NCI-H1105 treated with DMSO at 0.1 percent for 48 hours (cell line): ENCODE measurements around the gene ANKRD18A.
"Not testable (repeated sequence)": the region's sequence is repeated elsewhere in the genome, so short reads cannot be mapped to it uniquely, and the experiment has no call there.

Experiments
- DNase-seq: peaks from one replicate; lab custom pipeline; 2025; lab: John Stamatoyannopoulos, UW

ANKRD18A gene

GRCh38 chr9:38626006-38626405 lies 5.6 kb upstream of the ANKRD18A start:
- DNase-seq = no peak

- no peak for DNase-seq
These were observed 2.6 kb upstream of the ANKRD18A start for GRCh38 chr9:38622951-38623350.

GRCh38 chr9:38622288-38622674 lies 1.9 kb upstream of the ANKRD18A start:
- DNase-seq = peak; percentile 41

GRCh38 chr9:38621434-38622287 lies 1.3 kb upstream of the ANKRD18A start:
- peak; percentile 35 for DNase-seq

- peak; percentile 16 for DNase-seq
These were observed 594 bp downstream of the ANKRD18A start for GRCh38 chr9:38619556-38620447.

GRCh38 chr9:38598029-38598745 lies 22.2 kb downstream of the ANKRD18A start:
- not testable (repeated sequence) for DNase-seq

- not testable (repeated sequence) for DNase-seq
These were observed 25.3 kb downstream of the ANKRD18A start for GRCh38 chr9:38595117-38595516.

GRCh38 chr9:38591346-38592063 lies 28.9 kb downstream of the ANKRD18A start:
- DNase-seq = peak; percentile 25

- not testable (repeated sequence) for DNase-seq
These were observed 36.6 kb downstream of the ANKRD18A start for GRCh38 chr9:38583765-38584164.

- DNase-seq = not testable (repeated sequence)
These were observed 40.3 kb downstream of the ANKRD18A start for GRCh38 chr9:38580112-38580511.

- not testable (repeated sequence) for DNase-seq
These were observed 44.2 kb downstream of the ANKRD18A start for GRCh38 chr9:38576181-38576580.

- DNase-seq = not testable (repeated sequence)
These were observed 54.3 kb downstream of the ANKRD18A start for GRCh38 chr9:38566048-38566447.

- DNase-seq = not testable (repeated sequence)
These were observed 55.2 kb downstream of the ANKRD18A start for GRCh38 chr9:38565178-38565577.

GRCh38 chr9:38563911-38564310 lies 56.5 kb downstream of the ANKRD18A start:
- DNase-seq = not testable (repeated sequence)

- not testable (repeated sequence) for DNase-seq
These were observed 59.3 kb downstream of the ANKRD18A start for GRCh38 chr9:38561134-38561533.

GRCh38 chr9:38559172-38559571 lies 61.2 kb downstream of the ANKRD18A start:
- not testable (repeated sequence) for DNase-seq

GRCh38 chr9:38557746-38558145 lies 62.6 kb downstream of the ANKRD18A start:
- not testable (repeated sequence) for DNase-seq

GRCh38 chr9:38554966-38555365 lies 65.4 kb downstream of the ANKRD18A start:
- not testable (repeated sequence) for DNase-seq

- not testable (repeated sequence) for DNase-seq
These were observed 67.4 kb downstream of the ANKRD18A start for GRCh38 chr9:38553019-38553418.

GRCh38 chr9:38546497-38547163 lies 73.8 kb downstream of the ANKRD18A start:
- not testable (repeated sequence) for DNase-seq

GRCh38 chr9:38540535-38540934 lies 79.9 kb downstream of the ANKRD18A start:
- DNase-seq = not testable (repeated sequence)
